GM18951 (cell line): ENCODE measurements around the gene METAP1D.
"Not testable (repeated sequence)": the region's sequence is repeated elsewhere in the genome, so short reads cannot be mapped to it uniquely, and the experiment has no call there.

Experiments used
- POLR2A ChIP-seq: IDR thresholded peaks from 4 replicates; pipeline ENCODE4 v1.6.1; 2011; ENCODE audit warnings: mild to moderate bottlenecking; ENCODE audit not compliant: insufficient read length, insufficient read depth; ENCODE audit errors: extremely low read depth
- in situ Hi-C: fragments of 300-500 bp; cut with MboI; formaldehyde crosslinking; loops from one replicate; pipeline ENCODE4 v1.12.0; 2022; ENCODE audit warnings: low sequenced_read_pairs, mixed read lengths, inconsistent platforms; ENCODE audit not compliant: unreplicated experiment

Gene METAP1D

GRCh38 chr2:172065111-172065510, 65.4 kb downstream of the METAP1D start:
- in situ Hi-C loops, result no loop called here
- TF ChIP-seq POLR2A, result no peak

- in situ Hi-C loops, result no loop called here
- no peak for TF ChIP-seq POLR2A
These were observed 66.7 kb downstream of the METAP1D start for GRCh38 chr2:172066394-172066886.

GRCh38 chr2:172067905-172068304, 68.2 kb downstream of the METAP1D start:
- in situ Hi-C loops, result not testable (repeated sequence)

DNA sequence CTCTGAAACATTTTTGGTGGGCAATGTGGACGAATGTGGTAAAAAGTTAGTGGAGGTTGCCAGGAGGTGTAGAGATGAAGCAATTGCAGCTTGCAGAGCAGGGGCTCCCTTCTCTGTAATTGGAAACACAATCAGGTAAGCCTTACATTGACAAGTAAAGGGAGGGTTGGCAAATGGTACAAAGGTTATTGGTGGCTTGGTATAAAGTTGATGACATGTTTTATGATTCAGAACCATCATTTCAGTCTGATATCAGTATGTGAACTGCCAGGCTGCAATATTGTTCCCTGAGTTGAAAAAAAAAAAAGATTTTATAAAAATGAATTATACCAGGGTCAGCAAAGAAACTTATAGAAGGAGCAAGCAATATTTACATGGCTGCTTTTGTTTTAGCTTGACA, 71.2 kb downstream of the METAP1D start:
- no peak for TF ChIP-seq POLR2A
- in situ Hi-C loops, result no loop called here

GRCh38 chr2:172072303-172072702, 72.5 kb downstream of the METAP1D start:
- no peak for TF ChIP-seq POLR2A
- in situ Hi-C loops, result no loop called here

GRCh38 chr2:172072706-172073105, 73.0 kb downstream of the METAP1D start:
- TF ChIP-seq POLR2A, result no peak
- in situ Hi-C loops, result no loop called here

DNA sequence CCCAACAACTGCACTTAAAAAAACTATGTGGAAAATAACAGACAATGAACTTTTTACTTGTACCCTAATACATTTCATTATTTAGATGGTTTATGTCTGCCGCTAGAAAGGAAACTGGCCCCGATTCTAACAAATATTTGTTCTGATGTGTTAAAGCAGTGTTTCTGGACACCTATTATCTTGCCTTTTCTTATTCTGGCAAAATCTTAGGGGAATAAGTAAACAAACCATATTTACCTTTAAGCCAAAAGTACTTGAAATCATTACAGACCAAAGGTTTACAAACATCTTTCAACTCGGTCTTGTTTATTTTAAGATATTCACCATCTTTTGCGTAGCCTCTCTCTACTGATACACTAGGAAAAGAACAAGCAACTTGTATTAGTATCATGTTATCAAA, 73.8 kb downstream of the METAP1D start:
- no peak for TF ChIP-seq POLR2A
- in situ Hi-C loops, result no loop called here

DNA sequence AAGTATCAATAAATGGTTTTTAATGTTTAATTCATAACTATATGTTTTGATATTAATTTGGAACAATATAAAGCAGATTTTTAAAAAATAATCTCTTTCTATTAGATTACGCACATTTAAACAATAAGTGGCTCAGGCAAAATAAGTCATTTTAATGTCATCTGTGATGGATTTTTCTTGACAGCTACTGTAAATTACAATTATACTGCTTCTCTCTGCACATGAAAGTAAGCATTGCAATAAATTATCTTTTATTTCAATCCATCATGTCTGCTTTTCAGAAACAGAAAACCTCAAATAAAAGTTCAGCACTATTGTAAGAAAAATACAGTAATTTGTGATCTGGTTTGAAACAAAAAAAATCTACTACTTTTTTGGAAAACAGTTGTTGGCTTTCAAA, 74.5 kb downstream of the METAP1D start:
- no peak for TF ChIP-seq POLR2A
- in situ Hi-C loops, result no loop called here

DNA sequence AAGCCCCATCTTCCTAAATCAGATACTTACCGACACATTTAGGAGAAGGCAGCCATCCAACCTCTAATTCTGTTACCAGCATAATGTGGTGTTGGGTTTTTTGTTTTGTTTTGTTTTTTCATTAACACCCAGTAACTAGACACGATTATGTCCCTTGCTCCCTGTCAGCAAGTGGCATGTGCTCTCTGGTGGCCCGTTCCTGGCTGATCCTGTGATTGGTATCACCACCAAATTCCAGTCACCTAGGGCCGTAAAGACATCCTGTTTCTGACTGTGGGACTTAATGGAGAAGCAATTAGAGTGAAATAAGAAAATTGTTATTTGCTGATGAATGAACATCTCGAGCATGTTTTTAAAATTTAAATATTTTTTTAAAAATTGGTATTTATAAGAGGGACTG, 79.7 kb downstream of the METAP1D start:
- in situ Hi-C loops, result no loop called here
- no peak for TF ChIP-seq POLR2A

GRCh38 chr2:172079838-172080640, 80.3 kb downstream of the METAP1D start:
- in situ Hi-C loops, result no loop called here
- no peak for TF ChIP-seq POLR2A

DNA sequence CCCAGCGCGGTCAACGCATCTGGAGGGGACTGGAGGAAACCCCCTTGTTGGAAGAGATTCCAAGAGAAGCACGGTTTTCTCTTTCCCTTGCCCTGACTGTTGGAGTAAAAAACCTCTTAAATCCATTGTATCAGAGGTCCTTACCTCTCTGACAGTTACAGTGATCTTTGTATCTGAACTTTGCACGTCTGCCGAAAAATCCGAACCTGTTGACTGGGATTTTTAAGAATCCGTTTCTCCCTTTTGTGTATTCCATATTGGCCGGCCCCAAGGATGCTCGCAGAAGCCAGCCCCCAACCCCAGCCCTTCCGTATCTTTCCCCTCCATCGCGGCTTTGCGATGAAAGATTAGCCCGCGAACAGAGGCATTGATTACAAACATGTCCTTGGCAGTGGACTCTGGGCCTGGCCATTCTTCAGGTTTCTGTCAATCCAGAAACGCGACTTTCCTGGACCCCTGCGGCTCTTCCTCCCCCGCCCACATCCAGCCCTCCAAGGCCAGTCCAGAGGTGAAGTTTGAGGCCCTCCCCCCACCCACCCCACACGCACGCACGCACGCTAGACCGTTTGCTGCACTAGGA, 81.0 kb downstream of the METAP1D start:
- in situ Hi-C loops, result no loop called here
- TF ChIP-seq POLR2A, result no peak

DNA sequence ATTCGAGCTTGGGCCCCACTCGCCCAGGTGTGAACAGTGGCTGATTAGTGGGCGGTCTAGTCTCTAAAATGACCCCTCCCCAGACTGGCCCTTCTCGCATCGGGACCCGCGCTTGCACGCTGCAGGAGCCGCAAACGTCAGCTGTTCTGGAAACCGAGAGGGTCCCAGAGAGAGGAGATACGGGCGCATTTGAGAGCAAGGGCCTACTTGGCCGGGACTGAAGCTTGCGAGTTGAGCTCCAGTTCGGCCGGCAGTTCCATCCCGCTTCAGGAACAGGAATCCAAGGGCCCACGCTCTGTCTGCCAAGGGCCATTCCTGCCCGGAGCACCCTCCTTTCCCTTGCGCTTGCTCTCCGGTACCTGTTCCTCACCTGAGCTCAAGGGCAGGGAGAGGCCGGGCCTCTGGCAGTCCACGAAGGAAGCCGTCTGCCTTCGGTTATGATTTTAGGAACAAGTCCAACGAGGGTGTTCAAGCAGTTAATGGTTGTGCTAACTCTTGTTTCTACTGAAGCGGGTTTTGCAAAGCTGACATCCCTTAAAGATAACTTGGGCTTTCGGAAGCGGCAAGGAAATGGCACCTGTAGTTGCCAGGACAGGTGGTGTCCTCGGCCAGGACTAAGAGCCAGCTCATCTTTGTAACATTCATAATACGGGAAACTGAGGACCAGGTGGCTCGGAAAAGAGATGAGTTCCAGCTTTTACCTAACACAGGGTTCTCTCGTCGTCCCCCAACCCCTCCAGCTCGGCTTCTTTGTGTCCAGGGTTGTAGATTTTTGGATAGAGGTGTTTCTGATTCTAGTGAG, 81.7 kb downstream of the METAP1D start:
- in situ Hi-C loops, result no loop called here

DNA sequence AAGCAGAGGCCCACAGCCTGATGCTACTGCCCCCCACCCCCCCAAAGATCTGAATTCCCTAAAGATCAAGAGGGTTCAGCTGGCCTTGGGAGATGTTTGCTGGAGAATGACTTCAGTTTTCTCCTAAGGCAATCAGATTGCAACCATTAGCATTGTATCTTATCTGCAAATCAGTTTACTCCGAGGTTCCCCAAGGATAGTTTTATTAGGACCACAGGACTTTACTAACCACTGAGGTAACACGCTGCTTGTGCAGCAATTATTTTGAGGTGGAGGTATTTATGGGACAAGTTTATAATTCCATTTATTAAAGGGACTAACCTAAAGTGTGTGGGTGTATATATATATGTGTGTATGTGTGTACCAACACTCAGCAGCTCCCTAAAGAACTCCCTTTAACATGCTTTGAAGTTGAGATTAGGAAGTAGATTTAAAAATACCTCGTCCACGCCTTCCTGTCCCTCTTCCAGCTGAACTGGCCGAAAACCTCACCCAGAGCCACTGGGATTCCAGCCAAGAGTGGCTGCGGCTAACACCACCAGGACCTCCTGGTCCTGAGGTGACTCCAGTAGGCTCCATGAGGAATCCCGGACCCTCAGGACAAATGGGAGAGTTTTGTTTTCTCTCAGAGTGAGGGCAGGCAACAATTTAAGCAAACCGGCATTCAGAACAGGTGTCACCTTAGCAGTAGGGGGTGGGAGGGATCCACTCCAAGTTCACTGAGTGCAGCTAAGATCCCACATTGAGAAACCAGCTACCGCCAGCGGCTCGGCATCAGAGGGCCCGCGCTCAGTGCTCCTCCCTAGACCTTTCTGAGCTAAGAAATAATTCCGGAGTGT, 82.6 kb downstream of the METAP1D start:
- in situ Hi-C loops, result no loop called here
- no peak for TF ChIP-seq POLR2A

More for the DNA sequence above, 81.7 kb downstream of the METAP1D start:
- TF ChIP-seq POLR2A, result no peak
